DMS79 (cell line): ENCODE results near the gene PAFAH1B2.
"Not testable (repeated sequence)": the region's sequence is repeated elsewhere in the genome, so short reads cannot be mapped to it uniquely, and the experiment has no call there.

ENCODE experiments used
- DNase-seq: peaks from one replicate; lab custom pipeline; 2025; lab: John Stamatoyannopoulos, UW

The PAFAH1B2 gene, protein sequence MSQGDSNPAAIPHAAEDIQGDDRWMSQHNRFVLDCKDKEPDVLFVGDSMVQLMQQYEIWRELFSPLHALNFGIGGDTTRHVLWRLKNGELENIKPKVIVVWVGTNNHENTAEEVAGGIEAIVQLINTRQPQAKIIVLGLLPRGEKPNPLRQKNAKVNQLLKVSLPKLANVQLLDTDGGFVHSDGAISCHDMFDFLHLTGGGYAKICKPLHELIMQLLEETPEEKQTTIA

DNA sequence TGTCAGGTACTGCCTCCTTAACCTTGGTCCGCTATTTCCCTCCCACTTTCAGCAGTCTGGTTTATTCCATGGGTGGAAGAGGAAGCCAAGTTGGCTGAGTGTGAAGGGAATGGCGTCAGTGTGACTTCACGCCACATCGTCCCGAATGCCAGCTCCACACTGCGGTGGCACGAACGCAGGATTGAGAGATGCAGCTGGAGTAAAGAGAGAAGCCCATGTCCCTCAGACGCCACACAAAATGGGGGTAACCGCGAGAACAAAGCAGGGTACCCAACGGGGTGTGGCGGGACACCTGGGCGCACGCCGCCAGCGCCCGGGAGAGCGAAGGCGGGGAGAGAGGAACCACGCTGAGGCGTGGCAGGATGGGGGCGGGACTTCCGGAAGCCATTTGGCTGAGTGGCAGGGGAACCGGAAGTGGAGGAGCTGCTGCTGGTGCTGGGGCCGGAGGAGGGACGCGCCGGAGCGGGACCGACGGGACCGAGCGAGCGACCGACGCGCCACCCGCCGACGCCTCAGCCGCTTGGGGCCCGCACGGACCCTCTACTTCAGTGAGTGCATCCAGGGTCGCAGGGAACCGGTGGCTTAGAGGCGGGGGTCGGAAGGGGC, at the start of gene PAFAH1B2:
Gene PAFAH1B2, plus strand, starts transcription at position 417 of the 606 bp plus-strand sequence. CDS start 8,161 bp downstream, outside the sequence.
- peak; percentile 89 for DNase-seq

DNA sequence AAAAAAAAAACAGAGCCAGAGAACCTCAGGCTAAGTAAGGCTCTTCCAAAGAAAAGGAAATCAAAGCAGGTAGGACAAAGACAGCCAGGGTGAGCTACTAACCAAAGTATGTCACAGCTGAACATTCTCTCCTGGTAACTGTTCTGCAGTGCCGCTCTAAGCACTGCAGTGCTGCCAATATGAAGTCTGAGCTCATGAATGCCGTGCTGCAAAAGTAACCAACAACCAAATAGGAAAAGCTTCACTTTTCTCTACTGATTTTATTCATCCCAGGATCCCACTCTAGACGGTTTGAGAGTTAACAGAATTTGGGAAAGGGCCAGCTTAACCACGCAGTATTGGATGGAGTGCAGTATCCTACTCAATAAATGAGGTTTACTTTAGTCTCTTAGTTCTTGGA, 49.3 kb upstream of the PAFAH1B2 start:
- DNase-seq = peak; percentile 23

DNA sequence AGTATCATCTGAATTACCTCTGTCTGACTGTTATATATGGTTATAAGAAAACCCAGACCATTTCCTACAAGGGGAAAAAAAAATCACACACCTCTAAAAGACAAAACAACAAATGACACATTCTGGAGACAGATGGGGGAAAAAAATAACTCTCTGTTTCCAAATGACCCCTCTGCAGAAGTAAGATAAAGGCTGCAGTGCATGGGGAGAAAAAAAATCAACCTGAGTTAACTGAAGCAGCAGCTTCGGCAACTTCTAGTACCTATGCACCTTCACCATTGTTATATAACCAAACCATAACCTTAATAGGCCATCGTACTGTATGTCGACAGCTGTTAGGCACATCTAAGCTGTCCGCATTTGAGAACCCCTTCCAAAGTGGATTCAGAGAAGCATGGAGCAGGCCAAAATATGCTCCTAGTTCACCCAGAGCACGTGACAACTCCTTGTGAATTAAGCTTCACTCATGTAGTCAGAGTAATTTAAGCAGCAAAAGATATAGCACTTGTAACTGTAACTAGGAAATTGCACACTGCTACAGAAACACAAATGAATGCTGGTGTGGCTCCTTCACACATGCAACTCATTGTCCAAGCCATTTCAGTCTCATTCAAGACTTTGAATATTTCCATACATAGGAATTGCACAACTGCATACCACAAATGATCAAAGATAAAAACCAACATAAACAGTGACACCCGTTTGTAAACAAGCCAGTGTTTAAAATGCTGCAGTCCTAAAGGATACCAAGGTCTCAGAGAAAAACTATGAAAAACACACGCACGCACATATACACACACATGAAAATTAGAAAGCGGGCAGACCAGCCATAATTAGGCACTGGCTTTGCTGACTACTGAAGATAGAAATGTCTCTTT, 48.6 kb upstream of the PAFAH1B2 start:
- peak; percentile 63 for DNase-seq

DNA sequence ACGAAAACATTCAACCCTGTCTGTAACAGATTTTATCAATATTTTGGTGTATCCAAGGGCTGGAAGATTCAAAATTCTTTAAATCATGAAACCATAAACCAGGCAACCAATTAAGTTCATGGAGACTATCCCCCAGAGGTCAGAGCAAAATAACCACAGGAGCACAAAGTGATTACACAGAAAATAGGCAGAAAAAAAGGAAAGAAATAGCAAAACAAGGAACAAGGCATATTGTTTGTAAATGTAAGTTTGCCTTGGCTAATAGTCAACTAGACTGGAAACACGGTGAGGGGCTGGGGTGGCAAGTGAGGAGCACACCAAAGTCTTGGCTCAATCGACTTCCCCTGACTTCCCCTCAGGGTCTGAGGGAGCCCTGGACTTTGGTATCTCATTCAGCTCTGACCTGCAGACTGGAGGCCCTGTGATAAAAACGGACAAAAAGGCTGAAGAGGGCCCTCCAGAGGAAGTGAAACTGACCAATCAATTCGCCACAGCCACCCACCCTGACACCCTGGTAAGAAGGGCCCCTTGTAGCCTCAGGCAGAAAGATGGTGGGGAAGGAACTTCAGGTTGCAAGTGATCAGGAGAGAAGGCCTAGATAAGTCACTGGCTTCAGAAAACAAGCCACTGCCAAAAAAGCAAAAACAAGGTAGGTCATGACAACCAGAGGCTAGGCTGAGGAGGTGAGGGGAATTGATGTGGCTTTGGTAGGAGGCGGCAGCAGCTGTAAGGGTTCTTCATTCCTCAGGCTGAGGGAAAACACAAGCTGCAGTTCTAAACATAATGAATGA, 47.7 kb upstream of the PAFAH1B2 start:
- no peak for DNase-seq

DNA sequence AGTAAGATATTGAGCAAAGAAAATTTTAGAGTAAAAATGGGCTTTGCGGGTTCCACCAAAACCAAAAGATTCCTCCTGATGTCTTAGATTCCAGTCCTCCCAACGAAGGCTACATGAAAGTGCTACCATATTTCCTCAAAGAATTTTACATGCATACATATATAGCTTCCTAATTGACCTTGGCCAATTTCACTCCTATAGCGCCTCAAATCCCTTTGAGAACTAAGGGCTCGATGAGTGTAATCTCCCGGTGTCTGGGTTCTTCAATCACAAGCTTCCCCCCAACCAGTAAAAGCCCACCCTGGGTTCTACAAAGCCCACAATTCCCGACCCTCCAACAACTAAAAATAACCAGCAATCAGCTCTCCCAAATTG, 47.1 kb upstream of the PAFAH1B2 start:
- no peak for DNase-seq

DNA sequence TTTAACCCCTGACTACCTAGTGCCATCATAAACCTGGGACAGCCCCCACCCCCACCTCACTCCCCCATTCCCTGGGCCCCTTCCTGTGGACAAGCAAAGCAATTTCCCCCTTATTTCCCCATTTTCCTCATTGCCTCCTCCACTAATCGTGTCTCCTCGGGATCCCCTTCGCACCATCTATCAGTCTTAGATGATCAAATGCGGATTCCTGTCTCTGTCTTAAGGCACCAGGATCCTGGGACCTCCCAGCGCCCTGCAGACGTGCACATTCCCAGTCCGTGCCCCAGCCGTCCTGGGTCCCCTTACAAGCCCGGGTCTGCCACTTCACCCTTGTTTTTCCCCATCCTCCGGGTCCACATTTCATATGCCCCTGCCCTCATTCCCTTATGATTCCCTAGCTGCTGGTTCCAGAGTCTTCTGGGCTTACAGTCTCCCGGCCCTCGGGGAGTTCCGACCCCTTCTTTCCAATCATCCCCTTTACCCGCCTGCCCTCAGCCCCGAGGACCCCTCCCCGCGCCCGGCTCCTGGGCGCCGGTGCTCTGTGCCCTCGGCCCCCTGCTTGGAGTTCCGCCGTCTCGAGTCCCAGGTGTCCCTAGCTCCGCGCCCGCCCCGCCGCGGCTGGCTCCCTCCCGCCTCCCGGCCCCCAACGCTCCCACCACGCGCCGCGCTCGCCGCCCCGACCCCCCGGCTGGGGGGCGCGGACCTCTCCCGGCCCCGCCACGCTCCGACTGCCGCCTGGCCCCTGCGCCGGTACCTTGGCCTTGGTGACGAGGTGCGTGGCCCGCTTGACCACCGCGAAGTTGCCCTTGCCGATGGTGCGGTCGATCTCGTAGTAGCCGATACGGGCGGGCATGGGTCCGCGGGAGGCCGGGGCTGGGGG, 46.5 kb upstream of the PAFAH1B2 start:
- peak; percentile 12 for DNase-seq

DNA sequence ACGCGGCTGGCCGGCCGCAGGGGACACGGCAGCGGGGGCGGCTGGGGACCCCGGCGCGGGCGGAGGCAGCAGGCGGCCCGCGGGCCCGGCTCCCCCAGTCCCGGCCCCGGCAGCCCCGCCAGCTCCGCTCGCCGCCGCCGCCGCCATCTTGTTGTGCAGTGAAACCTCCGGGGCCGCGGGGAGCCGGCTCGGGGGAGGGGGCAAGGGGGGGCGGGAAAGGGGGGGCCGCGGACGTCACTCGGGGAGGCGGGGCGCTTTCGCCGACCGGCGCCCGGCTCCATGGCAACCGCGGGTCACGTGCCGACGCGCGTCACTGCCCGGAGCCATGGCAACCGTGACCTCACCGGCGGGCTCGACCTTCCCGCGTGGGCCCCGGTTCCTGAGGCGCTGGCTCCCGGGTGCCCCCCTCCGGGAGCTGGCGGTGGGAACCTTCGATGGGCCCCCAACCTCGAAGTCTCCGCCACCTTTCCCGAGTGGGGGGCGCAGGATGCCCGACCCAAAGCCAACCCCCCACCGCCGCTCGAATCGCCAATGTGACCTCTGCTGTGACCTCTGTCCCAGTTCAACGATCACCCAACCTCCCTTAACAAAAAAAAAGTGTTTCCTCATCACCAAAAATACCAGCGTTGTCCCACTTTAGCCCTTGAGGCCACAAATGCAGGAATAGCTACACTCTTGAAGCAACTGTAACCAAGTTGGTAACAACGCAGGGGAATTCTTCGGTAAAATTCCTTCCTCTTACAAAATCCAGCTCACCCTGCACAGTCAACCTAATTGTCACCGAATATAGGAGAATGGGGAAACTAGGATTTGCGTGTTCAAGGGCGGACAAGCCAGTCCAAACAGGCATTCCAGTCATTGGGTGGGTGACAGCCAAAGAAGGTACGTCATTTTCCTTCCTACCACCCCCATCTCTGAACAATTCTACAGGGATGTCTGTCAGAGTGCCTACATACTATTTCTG, 45.5 kb upstream of the PAFAH1B2 start, which contains the start of gene SIK3:
Gene SIK3, minus strand, starts transcription at position 160 of the 964 bp plus-strand sequence. Its CDS starts 13 bp downstream, at position 147.
- peak; percentile 82 for DNase-seq

DNA sequence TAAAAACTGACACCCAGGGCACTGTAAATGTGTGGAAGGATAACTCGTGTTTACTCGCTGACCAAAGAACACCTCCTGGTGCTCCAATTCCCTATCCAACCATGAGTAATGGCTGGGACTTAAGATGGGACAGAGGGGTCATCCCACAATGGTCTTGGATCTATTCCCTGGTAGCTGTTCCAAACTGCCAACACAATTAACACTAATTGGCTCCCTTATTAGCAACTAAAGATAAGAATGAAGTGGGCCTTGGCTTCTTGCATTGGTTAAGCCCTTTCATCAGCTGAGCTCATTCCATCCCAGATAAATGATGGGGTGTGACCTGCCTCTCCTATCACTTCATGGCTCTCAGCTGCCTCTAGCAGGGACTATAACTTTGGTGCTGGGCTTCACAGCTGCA, 44.4 kb upstream of the PAFAH1B2 start:
- DNase-seq = no peak

DNA sequence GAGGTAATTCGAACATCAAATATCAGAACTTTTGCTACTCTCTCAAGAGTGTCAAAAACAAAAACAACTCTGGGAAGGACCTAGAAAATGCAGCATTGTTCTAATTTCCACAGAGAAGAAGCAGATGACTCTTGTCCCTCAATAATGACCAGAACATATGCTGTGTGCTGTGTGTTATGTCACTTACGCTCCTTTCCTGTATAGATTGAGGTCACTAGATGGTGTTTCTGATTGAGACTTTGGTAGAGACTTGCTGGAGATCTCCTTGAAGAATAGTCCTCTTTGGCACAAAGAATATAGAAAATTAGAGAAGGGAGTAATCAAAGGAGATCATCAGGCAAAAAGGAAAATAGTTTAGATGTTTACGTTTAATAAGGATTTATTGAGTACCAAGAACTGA, 43.5 kb upstream of the PAFAH1B2 start:
- DNase-seq = no peak

DNA sequence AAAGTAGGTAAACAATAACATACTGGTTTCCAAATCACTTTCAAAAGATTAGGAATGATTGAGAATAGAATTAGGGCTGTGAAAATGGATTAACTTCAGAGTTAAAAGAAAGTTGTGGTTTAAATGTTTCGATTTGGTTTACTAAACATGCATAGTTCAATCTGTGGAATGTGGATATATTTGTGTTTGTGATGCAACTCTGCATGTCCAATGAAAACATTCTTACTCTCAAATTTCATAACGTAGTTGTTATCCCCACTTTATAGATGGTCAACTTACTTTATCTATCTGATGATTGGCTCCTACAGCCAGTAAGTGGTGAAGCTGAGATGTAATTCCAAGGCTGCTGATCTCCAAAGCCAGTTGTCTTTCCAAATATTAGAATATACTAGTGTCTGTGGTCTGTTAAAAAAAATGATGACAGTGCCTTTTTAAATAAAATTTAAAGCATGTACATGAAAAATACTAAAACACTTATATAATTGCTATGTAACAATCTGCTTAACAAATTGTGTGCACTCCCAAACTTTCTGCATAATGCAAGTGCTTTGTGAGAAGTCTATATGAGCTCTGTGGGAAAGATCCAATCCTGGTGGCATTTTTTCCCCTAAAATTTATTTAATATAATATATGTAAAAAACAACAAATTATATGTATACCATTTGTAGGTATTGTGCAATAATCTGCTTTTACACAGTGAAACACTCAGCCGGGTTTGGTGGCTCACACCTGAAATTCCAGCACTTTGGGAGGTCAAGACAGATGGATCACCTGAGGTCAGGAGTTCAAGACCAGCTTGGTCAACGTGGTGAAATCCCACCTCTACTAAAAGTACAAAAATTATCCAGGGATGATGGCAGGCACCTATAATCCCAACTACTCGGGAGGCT, 36.1 kb upstream of the PAFAH1B2 start:
- no peak for DNase-seq

DNA sequence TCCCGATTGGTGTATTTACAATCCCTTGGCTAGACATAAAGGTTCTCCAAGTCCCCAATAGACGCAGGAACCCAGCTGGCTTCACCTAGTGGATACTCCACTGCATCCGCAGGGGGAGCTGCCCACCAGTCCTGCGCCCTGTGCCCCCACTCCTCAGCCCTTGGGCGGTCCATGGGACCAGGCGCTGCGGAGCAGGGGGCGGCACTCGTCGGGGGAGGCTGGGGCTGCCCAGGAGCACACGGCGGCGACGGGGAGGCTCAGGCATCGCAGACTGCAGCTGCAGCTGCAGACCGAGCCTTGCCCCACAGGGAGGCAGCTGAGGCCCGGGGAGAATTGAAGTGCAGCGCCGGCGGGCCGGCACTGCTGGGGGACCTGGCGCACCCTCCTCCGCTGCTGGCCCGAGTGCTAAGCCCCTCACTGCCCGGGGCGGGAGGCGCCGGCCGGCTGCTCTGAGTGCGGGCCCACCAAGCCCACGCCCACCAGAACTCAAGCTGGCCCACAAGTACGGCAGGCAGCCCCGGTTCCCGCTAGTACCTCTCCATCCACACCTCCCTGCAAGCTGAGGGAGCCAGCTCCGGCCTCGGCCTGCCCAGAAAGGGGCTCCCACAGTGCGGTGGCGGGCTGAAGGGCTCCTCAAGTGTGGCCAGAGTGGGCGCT, 33.7 kb upstream of the PAFAH1B2 start:
- DNase-seq = no peak

DNA sequence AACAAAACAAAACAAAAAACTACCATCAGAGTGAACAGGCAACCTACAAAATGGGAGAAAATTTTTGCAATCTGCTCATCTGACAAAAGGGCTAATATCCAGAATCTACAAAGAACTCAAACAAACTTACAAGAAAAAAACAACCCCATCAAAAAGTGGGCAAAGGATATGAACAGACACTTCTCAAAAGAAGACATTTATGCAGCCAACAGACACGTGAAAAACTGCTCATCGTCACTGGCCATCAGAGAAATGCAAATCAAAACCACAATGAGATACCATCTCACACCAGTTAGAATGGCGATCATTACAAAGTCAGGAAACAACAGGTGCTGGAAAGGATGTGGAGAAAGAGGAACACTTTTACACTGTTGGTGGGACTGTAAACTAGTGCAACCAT, 31.6 kb upstream of the PAFAH1B2 start:
- not testable (repeated sequence) for DNase-seq

DNA sequence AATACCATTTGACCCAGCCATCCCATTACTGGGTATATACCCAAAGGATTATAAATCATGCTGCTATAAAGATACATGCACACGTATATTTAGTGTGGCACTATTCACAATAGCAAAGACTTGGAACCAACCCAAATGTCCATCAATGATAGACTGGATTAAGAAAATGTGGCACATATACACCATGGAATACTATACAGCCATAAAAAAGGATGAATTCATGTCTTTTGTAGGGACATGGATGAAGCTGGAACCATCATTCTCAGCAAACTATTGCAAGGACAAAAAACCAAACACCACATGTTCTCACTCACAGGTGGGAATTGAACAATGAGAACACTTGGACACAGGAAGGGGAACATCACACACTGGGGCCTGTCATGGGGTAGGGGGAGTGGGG, 31.1 kb upstream of the PAFAH1B2 start:
- not testable (repeated sequence) for DNase-seq

DNA sequence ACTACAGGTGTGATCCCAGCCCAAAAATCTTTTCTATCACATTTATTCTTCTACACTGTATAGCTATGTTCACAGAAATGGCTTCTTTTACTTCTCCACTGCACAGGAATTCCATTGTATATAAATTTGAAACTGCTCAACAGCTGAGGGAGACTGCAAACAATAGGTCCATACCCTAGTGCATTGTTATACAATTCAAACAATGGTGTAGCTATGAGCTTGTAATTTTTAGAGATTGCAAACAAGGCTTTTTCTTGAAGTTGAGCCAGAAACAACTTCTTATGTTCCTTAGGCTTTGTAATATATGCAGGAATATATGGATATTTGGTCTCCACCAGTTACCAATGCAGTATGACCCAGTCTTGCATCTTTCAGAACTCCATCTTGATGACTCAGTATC, 26.4 kb upstream of the PAFAH1B2 start:
- no peak for DNase-seq

DNA sequence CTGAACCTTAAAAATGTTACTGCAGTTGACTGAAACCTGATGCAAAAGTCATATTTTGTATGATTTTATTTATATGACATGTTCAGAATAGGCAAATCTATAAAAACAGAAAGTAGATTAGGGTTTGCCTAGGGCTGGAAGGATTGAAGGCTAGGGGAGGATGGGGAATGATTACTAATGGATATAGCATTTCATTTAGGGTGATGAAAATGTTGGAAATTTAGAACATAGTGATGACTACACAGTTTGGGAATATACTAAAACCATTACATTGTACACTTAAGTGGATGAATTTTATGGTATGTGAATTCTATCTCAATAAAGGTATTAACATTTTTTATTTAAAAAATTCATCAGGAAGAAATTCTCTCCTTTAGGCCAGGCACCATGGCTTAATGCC, 22.9 kb upstream of the PAFAH1B2 start:
- DNase-seq = no peak

DNA sequence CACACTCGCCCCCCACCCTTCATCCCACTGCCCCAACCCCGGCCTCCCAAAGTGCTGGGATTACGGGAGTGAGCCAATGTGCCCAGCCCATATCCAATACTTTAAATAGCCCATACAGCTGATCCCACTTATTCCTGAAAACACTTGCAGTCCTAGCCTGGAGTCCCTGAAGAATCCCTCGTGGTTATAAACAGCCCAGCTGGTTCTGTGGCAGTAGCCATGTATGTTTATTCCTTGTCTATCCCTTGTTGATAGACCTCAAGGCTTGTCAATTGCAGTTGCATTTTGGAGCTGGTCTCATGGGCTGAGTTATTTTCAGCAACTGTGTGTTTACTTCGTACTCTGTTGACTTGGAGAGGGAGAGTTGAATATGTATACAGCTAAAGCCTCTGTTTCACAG, 21.5 kb upstream of the PAFAH1B2 start:
- DNase-seq = no peak

DNA sequence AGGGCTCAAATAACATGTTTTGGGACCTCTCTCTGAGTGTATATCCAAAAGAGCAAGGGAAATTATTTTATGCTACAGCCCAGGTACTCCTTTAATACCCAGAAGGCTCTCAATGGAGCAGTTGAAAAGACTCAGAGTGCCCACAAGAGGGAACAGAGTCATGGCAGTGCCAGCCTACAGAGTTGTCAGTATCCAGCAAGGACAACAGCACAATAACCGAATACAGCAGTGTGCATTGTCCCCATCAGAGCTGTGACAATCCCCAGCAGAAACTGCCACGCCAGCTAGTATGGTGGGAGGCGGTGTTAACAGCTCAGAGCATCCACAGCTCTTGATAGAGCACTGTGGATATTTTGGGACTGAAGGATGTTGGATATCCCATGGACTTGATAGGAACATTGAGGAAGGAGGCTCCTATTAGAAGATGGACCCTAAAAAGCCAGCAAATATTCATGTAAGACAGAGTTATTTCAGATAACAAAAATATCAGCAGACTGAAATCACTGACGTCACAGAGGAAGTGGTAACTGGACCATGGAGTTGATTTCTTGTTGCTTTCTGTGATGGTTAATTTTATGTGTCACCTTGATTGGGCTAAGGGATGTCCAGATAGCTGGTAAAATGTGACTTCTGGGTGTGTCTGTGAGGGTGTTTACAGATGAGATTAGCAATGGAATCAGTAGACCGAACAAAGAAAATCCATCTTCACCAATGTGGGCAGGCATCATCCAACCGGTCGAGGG, 17.7 kb upstream of the PAFAH1B2 start:
- no peak for DNase-seq
